Activated naive CD8-positive, alpha-beta T cell treated with anti-CD3 and anti-CD28 coated beads, Interleukin-2, amount 50 U/mL, for 24 hours (primary cell): Measurements from ENCODE around the gene NELFB.
A peak's percentile ranks its signal among the peaks of the same experiment; 100 is the strongest.

ENCODE experiments used
- ATAC-seq: fragments of 150-1000 bp; cut with Tn5 transposase; one replicate; pipeline ENCODE4 v1.10.0; 2021
- DNase-seq: peaks from one replicate; pipeline ENCODE4 v3.0.0; 2021
- H3K27ac Mint-ChIP-seq: one replicate; pipeline ENCODE4 v1.8.0; 2021; ENCODE audit warnings: mild to moderate bottlenecking, mixed read lengths
- H3K27me3 Mint-ChIP-seq: one replicate; pipeline ENCODE4 v1.8.0; 2021; ENCODE audit warnings: mixed read lengths
- H3K36me3 Mint-ChIP-seq: one replicate; pipeline ENCODE4 v1.8.0; 2021; ENCODE audit warnings: low read depth, mixed read lengths
- H3K4me1 Mint-ChIP-seq: one replicate; pipeline ENCODE4 v1.8.0; 2021; ENCODE audit warnings: mixed read lengths
- H3K4me3 Mint-ChIP-seq: one replicate; pipeline ENCODE4 v1.8.0; 2021; ENCODE audit warnings: mild to moderate bottlenecking, moderate library complexity, mixed read lengths
- H3K9me3 Mint-ChIP-seq: one replicate; pipeline ENCODE4 v1.8.0; 2021; ENCODE audit warnings: mixed read lengths

The NELFB gene

GRCh38 chr9:137301081-137301947 lies 46.2 kb downstream of the NELFB start:
- Mint-ChIP-seq H3K9me3 (no peaks in the 10 kb centered on the region), H3K27ac (peak overlapping the region; percentile 79), H3K4me1 (peaks cover 28% of the 10 kb centered on the region), H3K36me3 (peaks cover 2% of the 10 kb centered on the region), H3K27me3 (peaks cover 25% of the 10 kb centered on the region), H3K4me3 (peak overlapping the region; percentile 79)
- DNase-seq (no peak), ATAC-seq (peak; percentile 3)

- ATAC-seq (peak; percentile 58), DNase-seq (peak; percentile 93)
- Mint-ChIP-seq H3K9me3 (no peaks in the 10 kb centered on the region), H3K36me3 (peaks cover 2% of the 10 kb centered on the region), H3K27ac (peak within 1 kb of the TSS; percentile 35), H3K4me1 (peaks cover 24% of the 10 kb centered on the region), H3K4me3 (peak within 1 kb of the TSS; percentile 79), H3K27me3 (peaks cover 18% of the 10 kb centered on the region)
Observed at GRCh38 chr9:137302118-137302448, 47.0 kb downstream of the NELFB start, which contains the start of gene NRARP. Gene NRARP (minus strand): TSS chr9:137302271. CDS start chr9:137301928, 343 bp downstream.

- no peaks in the 10 kb centered on the region for H3K9me3 Mint-ChIP-seq
- H3K27me3 Mint-ChIP-seq, result peaks cover 17% of the 10 kb centered on the region
- peaks cover 2% of the 10 kb centered on the region for H3K36me3 Mint-ChIP-seq
- H3K4me3 Mint-ChIP-seq, result no peak overlapping the region
- peaks cover 23% of the 10 kb centered on the region for H3K4me1 Mint-ChIP-seq
- peak; percentile 31 for ATAC-seq
- no peak overlapping the region for H3K27ac Mint-ChIP-seq
- no peak for DNase-seq
Observed at GRCh38 chr9:137302449-137303150, 47.5 kb downstream of the NELFB start.

GRCh38 chr9:137303151-137303892 lies 48.2 kb downstream of the NELFB start:
- Mint-ChIP-seq H3K36me3 (peaks cover 2% of the 10 kb centered on the region), H3K4me3 (no peak overlapping the region), H3K27me3 (peaks cover 17% of the 10 kb centered on the region), H3K9me3 (no peaks in the 10 kb centered on the region), H3K4me1 (peaks cover 23% of the 10 kb centered on the region), H3K27ac (no peak overlapping the region)
- ATAC-seq (no peak), DNase-seq (no peak)

- Mint-ChIP-seq H3K4me3 (no peak overlapping the region), H3K9me3 (no peaks in the 10 kb centered on the region), H3K27me3 (peaks cover 13% of the 10 kb centered on the region), H3K27ac (no peak overlapping the region), H3K4me1 (peaks cover 23% of the 10 kb centered on the region), H3K36me3 (peaks cover 2% of the 10 kb centered on the region)
- no peak for DNase-seq
- no peak for ATAC-seq
Observed at GRCh38 chr9:137303893-137304382, 48.8 kb downstream of the NELFB start.

GRCh38 chr9:137304383-137305059 lies 49.4 kb downstream of the NELFB start:
- Mint-ChIP-seq H3K27ac (no peak overlapping the region), H3K9me3 (no peaks in the 10 kb centered on the region), H3K4me1 (peaks cover 23% of the 10 kb centered on the region), H3K27me3 (peaks cover 8% of the 10 kb centered on the region), H3K4me3 (no peak overlapping the region), H3K36me3 (peaks cover 2% of the 10 kb centered on the region)
- ATAC-seq (no peak), DNase-seq (no peak)

- H3K9me3 Mint-ChIP-seq, result no peaks in the 10 kb centered on the region
- peak; percentile 51 for ATAC-seq
- no peak overlapping the region for H3K27ac Mint-ChIP-seq
- H3K4me3 Mint-ChIP-seq, result no peak overlapping the region
- H3K36me3 Mint-ChIP-seq, result peaks cover 2% of the 10 kb centered on the region
- H3K27me3 Mint-ChIP-seq, result peaks cover 4% of the 10 kb centered on the region
- H3K4me1 Mint-ChIP-seq, result peaks cover 19% of the 10 kb centered on the region
- DNase-seq, result peak; percentile 80
Observed at GRCh38 chr9:137305060-137305797, 50.1 kb downstream of the NELFB start.

- no peak for ATAC-seq
- Mint-ChIP-seq H3K4me3 (no peak overlapping the region), H3K36me3 (peaks cover 1% of the 10 kb centered on the region), H3K9me3 (no peaks in the 10 kb centered on the region), H3K27me3 (peaks cover 2% of the 10 kb centered on the region), H3K27ac (no peak overlapping the region), H3K4me1 (peaks cover 18% of the 10 kb centered on the region)
- DNase-seq, result no peak
Observed at GRCh38 chr9:137305798-137306065, 50.6 kb downstream of the NELFB start.

GRCh38 chr9:137306066-137306849 lies 51.1 kb downstream of the NELFB start:
- Mint-ChIP-seq H3K27me3 (no peaks in the 10 kb centered on the region), H3K36me3 (no peaks in the 10 kb centered on the region), H3K27ac (no peak overlapping the region), H3K4me3 (no peak overlapping the region), H3K9me3 (no peaks in the 10 kb centered on the region), H3K4me1 (peaks cover 16% of the 10 kb centered on the region)
- DNase-seq (no peak), ATAC-seq (no peak)

- DNase-seq (no peak), ATAC-seq (no peak)
- Mint-ChIP-seq H3K27ac (no peak overlapping the region), H3K4me3 (no peak overlapping the region), H3K27me3 (no peaks in the 10 kb centered on the region), H3K36me3 (no peaks in the 10 kb centered on the region), H3K9me3 (no peaks in the 10 kb centered on the region), H3K4me1 (peaks cover 13% of the 10 kb centered on the region)
Observed at GRCh38 chr9:137306850-137307254, 51.7 kb downstream of the NELFB start.

- H3K36me3 Mint-ChIP-seq, result no peaks in the 10 kb centered on the region
- peaks cover 13% of the 10 kb centered on the region for H3K4me1 Mint-ChIP-seq
- DNase-seq (no peak), ATAC-seq (no peak)
- H3K27me3 Mint-ChIP-seq, result no peaks in the 10 kb centered on the region
- H3K4me3 Mint-ChIP-seq, result no peak overlapping the region
- H3K9me3 Mint-ChIP-seq, result no peaks in the 10 kb centered on the region
- H3K27ac Mint-ChIP-seq, result no peak overlapping the region
Observed at GRCh38 chr9:137307255-137308056, 52.3 kb downstream of the NELFB start.

- Mint-ChIP-seq H3K9me3 (no peaks in the 10 kb centered on the region), H3K4me1 (peaks cover 11% of the 10 kb centered on the region), H3K36me3 (no peaks in the 10 kb centered on the region), H3K27me3 (no peaks in the 10 kb centered on the region), H3K27ac (no peak overlapping the region), H3K4me3 (no peak overlapping the region)
- no peak for DNase-seq
- ATAC-seq, result no peak
Observed at GRCh38 chr9:137308057-137308619, 53.0 kb downstream of the NELFB start.
